OCI-LY3 (cell line): Measurements from ENCODE around the gene SLC35D2.

Source experiments
- H2AFZ ChIP-seq: fragments of 200-600, 300-600 bp; shearing (Covaris generic); 2 replicates; pipeline ENCODE4 v1.6.0; 2014; ENCODE audit warnings: antibody characterized with exemption, low read depth, low read length
- H3K27ac ChIP-seq: fragments of 200-600, 300-600 bp; sonication (generic); 2 replicates; pipeline ENCODE4 v1.5.1; 2014; ENCODE audit warnings: mild to moderate bottlenecking, low read length, moderate library complexity, mixed read lengths
- H3K27me3 ChIP-seq: fragments of 200-600, 300-600 bp; sonication (generic); 2 replicates; pipeline ENCODE4 v1.6.1; 2014; ENCODE audit warnings: low read depth, low read length, mixed read lengths
- H3K36me3 ChIP-seq: fragments of 200-600, 300-600 bp; sonication (generic); replicated peaks from 2 replicates; pipeline ENCODE3; 2014; ENCODE audit warnings: low read depth, low read length, mixed read lengths
- H3K4me1 ChIP-seq: fragments of 300-600, 200-600 bp; sonication (generic); 2 replicates; pipeline ENCODE4 v1.6.1; 2014; ENCODE audit warnings: low read length, mixed read lengths
- H3K4me2 ChIP-seq: fragments of 200-600, 300-600 bp; sonication (generic); 2 replicates; pipeline ENCODE4 v1.6.1; 2014; ENCODE audit warnings: low read length, mixed read lengths
- H3K4me3 ChIP-seq: fragments of 300-600, 200-600 bp; sonication (generic); 2 replicates; pipeline ENCODE4 v1.5.1; 2014; ENCODE audit warnings: antibody characterized with exemption, mild to moderate bottlenecking, low read length, moderate library complexity
- H3K79me2 ChIP-seq: fragments of 300-600, 200-600 bp; shearing (Covaris generic); 2 replicates; pipeline ENCODE4 v1.6.1; 2014; ENCODE audit warnings: mild to moderate bottlenecking, low read length, mixed read lengths
- H3K9ac ChIP-seq: fragments of 300-600, 200-600 bp; shearing (Covaris generic); 2 replicates; pipeline ENCODE4 v1.6.0; 2014; ENCODE audit warnings: mild to moderate bottlenecking, low read length, moderate library complexity
- H3K9me3 ChIP-seq: fragments of 200-600, 300-600 bp; shearing (Covaris generic); 2 replicates; pipeline ENCODE4 v1.6.1; 2014; ENCODE audit warnings: low read length, mixed read lengths; ENCODE audit not compliant: insufficient read depth
- H4K20me1 ChIP-seq: fragments of 200-600, 300-600 bp; sonication (generic); 2 replicates; pipeline ENCODE4 v1.6.1; 2016; ENCODE audit warnings: low read length, mixed read lengths; ENCODE audit not compliant: insufficient read depth
- CTCF ChIP-seq: fragments of 200-600, 300-600 bp; sonication (generic); IDR thresholded peaks from 2 replicates; pipeline ENCODE4 v1.5.1; 2014; ENCODE audit warnings: antibody characterized with exemption, low read length, low read depth
- EZH2phosphoT487 ChIP-seq: fragments of 200-600 bp; shearing (Covaris generic); IDR thresholded peaks from 2 replicates; pipeline ENCODE4 v1.6.1; 2018; ENCODE audit warnings: antibody characterized with exemption, mixed run types, low read depth

The SLC35D2 gene

GRCh38 chr9:96382175-96382574, 1.3 kb downstream of the SLC35D2 start:
- no peak overlapping the region for H3K4me2 ChIP-seq

DNA sequence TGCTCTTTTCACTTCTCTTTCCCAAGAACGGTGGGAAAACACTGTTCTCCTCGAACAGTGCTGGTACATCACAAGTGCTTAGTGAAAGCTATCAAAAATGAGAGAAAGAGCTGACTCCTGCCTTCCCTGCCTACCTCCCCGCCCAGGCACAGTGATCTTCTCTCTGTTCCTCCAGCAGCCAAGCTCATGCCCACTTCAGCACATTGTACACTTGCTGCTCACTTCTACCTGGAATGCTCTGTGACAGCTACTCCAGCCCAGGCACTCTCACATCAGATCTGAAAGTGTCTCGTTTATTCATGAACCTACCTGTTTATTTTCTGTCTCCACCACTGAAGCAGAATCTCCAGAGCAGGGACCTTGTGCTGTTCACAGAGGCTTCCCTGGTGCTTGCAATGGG, 1.8 kb downstream of the SLC35D2 start:
- H3K4me1 ChIP-seq: no peaks in the 10 kb centered on the region
- no peak overlapping the region for H3K4me3 ChIP-seq
- H3K79me2 ChIP-seq: no peaks in the 10 kb centered on the region
- H3K9ac ChIP-seq: no peak overlapping the region
- no peak overlapping the region for H3K4me2 ChIP-seq
- TF ChIP-seq EZH2phosphoT487 (no peak), CTCF (no peak)
- H3K27ac ChIP-seq: no peak overlapping the region
- peaks cover 27% of the 10 kb centered on the region for H3K36me3 ChIP-seq
- H4K20me1 ChIP-seq: no peaks in the 10 kb centered on the region
- no peaks in the 10 kb centered on the region for H3K27me3 ChIP-seq
- H3K9me3 ChIP-seq: no peaks in the 10 kb centered on the region
- H2AFZ ChIP-seq: no peak overlapping the region

More at GRCh38 chr9:96382175-96382574, 1.3 kb downstream of the SLC35D2 start:
- H3K9me3 ChIP-seq: no peaks in the 10 kb centered on the region
- H3K36me3 ChIP-seq: peaks cover 32% of the 10 kb centered on the region
- H4K20me1 ChIP-seq: no peaks in the 10 kb centered on the region
- H3K27me3 ChIP-seq: no peaks in the 10 kb centered on the region
- H3K27ac ChIP-seq: no peak overlapping the region
- no peaks in the 10 kb centered on the region for H3K79me2 ChIP-seq
- H3K4me3 ChIP-seq: no peak overlapping the region
- H3K9ac ChIP-seq: no peak overlapping the region
- no peak overlapping the region for H2AFZ ChIP-seq
- no peak for TF ChIP-seq EZH2phosphoT487
- no peaks in the 10 kb centered on the region for H3K4me1 ChIP-seq

GRCh38 chr9:96381125-96381524, 2.4 kb downstream of the SLC35D2 start:
- no peak overlapping the region for H3K4me3 ChIP-seq

GRCh38 chr9:96379461-96379860, 4.0 kb downstream of the SLC35D2 start:
- Histone ChIP-seq H3K9me3 (no peaks in the 10 kb centered on the region), H3K9ac (no peak overlapping the region), H3K4me2 (no peak overlapping the region), H3K4me1 (no peaks in the 10 kb centered on the region), H4K20me1 (no peaks in the 10 kb centered on the region), H3K79me2 (no peaks in the 10 kb centered on the region), H3K36me3 (peaks cover 10% of the 10 kb centered on the region), H2AFZ (no peak overlapping the region), H3K4me3 (no peak overlapping the region), H3K27ac (no peak overlapping the region), H3K27me3 (no peaks in the 10 kb centered on the region)
- TF ChIP-seq EZH2phosphoT487: no peak
- TF ChIP-seq CTCF: no peak

More at GRCh38 chr9:96381125-96381524, 2.4 kb downstream of the SLC35D2 start:
- Histone ChIP-seq H3K79me2 (no peaks in the 10 kb centered on the region), H4K20me1 (no peaks in the 10 kb centered on the region), H3K27ac (no peak overlapping the region), H3K9me3 (no peaks in the 10 kb centered on the region), H3K27me3 (no peaks in the 10 kb centered on the region), H3K4me1 (no peaks in the 10 kb centered on the region), H2AFZ (no peak overlapping the region), H3K36me3 (peaks cover 21% of the 10 kb centered on the region), H3K4me2 (no peak overlapping the region), H3K9ac (no peak overlapping the region)
- TF ChIP-seq CTCF: no peak
- no peak for TF ChIP-seq EZH2phosphoT487

GRCh38 chr9:96378187-96378586, 5.3 kb downstream of the SLC35D2 start:
- no peak overlapping the region for H3K4me2 ChIP-seq
- peaks cover 4% of the 10 kb centered on the region for H3K36me3 ChIP-seq
- no peaks in the 10 kb centered on the region for H4K20me1 ChIP-seq
- TF ChIP-seq CTCF: no peak
- no peaks in the 10 kb centered on the region for H3K27me3 ChIP-seq
- H3K9ac ChIP-seq: no peak overlapping the region
- H3K27ac ChIP-seq: no peak overlapping the region
- no peak overlapping the region for H2AFZ ChIP-seq
- no peaks in the 10 kb centered on the region for H3K79me2 ChIP-seq
- no peak overlapping the region for H3K4me3 ChIP-seq
- no peaks in the 10 kb centered on the region for H3K9me3 ChIP-seq
- no peaks in the 10 kb centered on the region for H3K4me1 ChIP-seq
